IMR-90 (cell line): ENCODE data around the gene SF3B3. TPM values are rescaled to one million over a fixed set of nuclear protein-coding genes. Genes with fewer than 3 reads are reported as not detected.
"Not testable (repeated sequence)": the region's sequence is repeated elsewhere in the genome, so short reads cannot be mapped to it uniquely, and the experiment has no call there.

Source experiments
- ATAC-seq: fragments of 200-7000 bp; cut with Tn5 transposase; 2 replicates; pipeline ENCODE4 v1.9.1; 2020; ENCODE audit warnings: low read depth, mild to moderate bottlenecking, moderate library complexity
- BruUV-seq: library from RNA; stranded (reverse); fragments of 400-500 nt; replicated peaks from 2 replicates; lab custom pipeline; 2021; lab: Mats Ljungman, UMichigan
- CTCF ChIA-PET: fragments of 300-600 bp; formaldehyde crosslinking; extraction: SDS; loops from one replicate; lab custom pipeline; 2021; ENCODE audit warnings: antibody characterized with exemption; lab: Yijun Ruan, JAX
- POLR2A ChIA-PET: fragments of 300-600 bp; sonication (Branson Sonifier 250); formaldehyde crosslinking; loops from one replicate; lab custom pipeline; 2022; ENCODE audit warnings: antibody characterized with exemption; ENCODE audit not compliant: unreplicated experiment; lab: Charles Lee
- DNase-seq: peaks from one replicate; pipeline ENCODE4 v3.0.0; 2013
- H2AFZ ChIP-seq: replicated peaks from 2 replicates; pipeline ENCODE3; 2013; ENCODE audit warnings: low read length, mild to moderate bottlenecking; ENCODE audit not compliant: poor library complexity
- H2AK5ac ChIP-seq: 2 replicates; pipeline ENCODE4 v1.6.1; 2013; ENCODE audit warnings: low read depth, low read length, inconsistent platforms
- H2AK9ac ChIP-seq: replicated peaks from 2 replicates; pipeline ENCODE3; 2013; ENCODE audit warnings: mild to moderate bottlenecking, low read depth, low read length, moderate library complexity; ENCODE audit not compliant: poor library complexity
- H2BK120ac ChIP-seq: 2 replicates; pipeline ENCODE4 v1.6.1; 2013; ENCODE audit warnings: low read depth, low read length, inconsistent platforms
- H2BK15ac ChIP-seq: 3 replicates; pipeline ENCODE4 v1.6.1; 2013; ENCODE audit warnings: low read depth, low read length, inconsistent platforms
- H2BK20ac ChIP-seq: 2 replicates; pipeline ENCODE4 v1.6.1; 2013; ENCODE audit warnings: low read depth, mild to moderate bottlenecking, inconsistent platforms, low read length, moderate library complexity
- H2BK5ac ChIP-seq: 2 replicates; pipeline ENCODE4 v1.6.1; 2013; ENCODE audit warnings: mild to moderate bottlenecking, low read depth, low read length, inconsistent platforms; ENCODE audit not compliant: poor library complexity, severe bottlenecking
- H3K14ac ChIP-seq: replicated peaks from 2 replicates; pipeline ENCODE4 v1.6.1; 2013; ENCODE audit warnings: low read depth, low read length, inconsistent platforms
- H3K18ac ChIP-seq: 2 replicates; pipeline ENCODE4 v1.6.1; 2013; ENCODE audit warnings: low read depth, low read length, control low read depth
- H3K23ac ChIP-seq: 2 replicates; pipeline ENCODE4 v1.6.1; 2013; ENCODE audit warnings: low read depth, low read length, inconsistent platforms
- H3K27ac ChIP-seq: 2 replicates; pipeline ENCODE4 v1.5.1; 2013; ENCODE audit warnings: mild to moderate bottlenecking, control low read depth, low read length; ENCODE audit not compliant: insufficient read depth
- H3K27me3 ChIP-seq: 2 replicates; pipeline ENCODE4 v1.6.1; 2013; ENCODE audit warnings: low read length; ENCODE audit not compliant: control insufficient read depth, insufficient read depth
- H3K36me3 ChIP-seq: 2 replicates; pipeline ENCODE4 v1.6.1; 2013; ENCODE audit warnings: low read length, mixed read lengths; ENCODE audit not compliant: control insufficient read depth, insufficient read depth
- H3K4ac ChIP-seq: 2 replicates; pipeline ENCODE4 v1.6.1; 2013; ENCODE audit warnings: low read depth, low read length, inconsistent platforms
- H3K4me1 ChIP-seq: 2 replicates; pipeline ENCODE4 v1.6.1; 2013; ENCODE audit warnings: low read length, mixed read lengths; ENCODE audit not compliant: control insufficient read depth, insufficient read depth
- H3K4me2 ChIP-seq: 2 replicates; pipeline ENCODE4 v1.6.1; 2013; ENCODE audit warnings: low read depth, mild to moderate bottlenecking, control low read depth, low read length, moderate library complexity
- H3K4me3 ChIP-seq: 2 replicates; pipeline ENCODE4 v1.5.1; 2013; ENCODE audit warnings: low read depth, mild to moderate bottlenecking, control low read depth, low read length, moderate library complexity; ENCODE audit not compliant: insufficient read depth
- H3K56ac ChIP-seq: 2 replicates; pipeline ENCODE4 v1.6.1; 2013; ENCODE audit warnings: low read length, inconsistent platforms; ENCODE audit not compliant: insufficient read depth; ENCODE audit errors: extremely low read depth
- H3K79me1 ChIP-seq, 2 experiments: 2 replicates each; pipeline ENCODE4 v1.6.1; 2013; ENCODE audit warnings: low read length in 2 of 2, inconsistent platforms in 1 of 2, low read depth in 1 of 2
- H3K9ac ChIP-seq: 2 replicates; pipeline ENCODE4 v1.6.1; 2013; ENCODE audit warnings: low read depth, low read length, control low read depth
- H3K9me1 ChIP-seq: 2 replicates; pipeline ENCODE4 v1.6.1; 2013; ENCODE audit warnings: low read length, inconsistent platforms; ENCODE audit not compliant: insufficient read depth
- H3K9me3 ChIP-seq: 2 replicates; pipeline ENCODE4 v1.6.1; 2013; ENCODE audit warnings: low read length; ENCODE audit not compliant: control insufficient read depth, insufficient read depth
- H4K20me1 ChIP-seq: 2 replicates; pipeline ENCODE4 v1.6.1; 2013; ENCODE audit warnings: low read length, inconsistent platforms; ENCODE audit not compliant: insufficient read depth
- H4K5ac ChIP-seq: 2 replicates; pipeline ENCODE4 v1.6.1; 2013; ENCODE audit warnings: mild to moderate bottlenecking, low read depth, low read length, control low read depth
- H4K8ac ChIP-seq, 2 experiments: 2 replicates each; pipeline ENCODE4 v1.6.1; 2013; ENCODE audit warnings: low read depth in 2 of 2, low read length in 2 of 2, control low read depth in 1 of 2, inconsistent platforms in 1 of 2
- H4K91ac ChIP-seq: 2 replicates; pipeline ENCODE4 v1.6.1; 2013; ENCODE audit warnings: low read depth, low read length, inconsistent platforms; ENCODE audit not compliant: insufficient read depth
- BHLHE40 ChIP-seq: fragments of 150-350 bp; IDR thresholded peaks from 2 replicates; pipeline ENCODE4 v1.6.1; 2016; ENCODE audit warnings: mild to moderate bottlenecking, low read depth, low read length
- WGBS, 2 experiments: methylation state at CpG; one replicate each; pipeline versions ENCODE4 v1.1.5 to v1.1.7; 2013; ENCODE audit warnings: missing lambda C conversion rate in 2 of 2; ENCODE audit not compliant: insufficient read length in 1 of 2; ENCODE audit errors: extremely low coverage in 2 of 2; 5-methylcytosine and 5-hydroxymethylcytosine counted together
- dilution Hi-C: fragments of 300-500 bp; cut with HindIII; formaldehyde crosslinking; loops from one replicate; pipeline ENCODE4 v1.14.3; 2018; ENCODE audit warnings: low sequenced_read_pairs; ENCODE audit not compliant: unreplicated experiment
- in situ Hi-C: fragments of 300-500 bp; cut with MboI; formaldehyde crosslinking; loops from 3 replicates; pipeline ENCODE4 v1.14.3; 2019; ENCODE audit warnings: low sequenced_read_pairs, inconsistent platforms, mixed read lengths
- intact Hi-C: fragments of 100-400 bp; cut with micrococcal nuclease; formaldehyde crosslinking; loops from 2 replicates; pipeline ENCODE4 v1.10.0; 2022
- polyA plus RNA-seq, 3 experiments: library from polyadenylated mRNA; depleted of rRNA; stranded (reverse); fragments of >200 nt; gene quantifications; 2 replicates each; pipeline ENCODE4 v1.2.3, GENCODE V29; 2012; ENCODE audit warnings: low replicate concordance in 1 of 3
- total RNA-seq: library from RNA; depleted of rRNA; stranded (reverse); fragments of >200 nt; gene quantifications from 2 replicates; pipeline ENCODE4 v1.2.3, GENCODE V29; 2012

The SF3B3 gene
- total and polyA plus RNA-seq, 2 of the 4 experiments (the other 2 are of a cell fraction) = 97.9 to 134 TPM

- TF ChIP-seq BHLHE40 = no peak
Observed at GRCh38 chr16:70529051-70529777, 5.6 kb downstream of the SF3B3 start (continued).

DNA sequence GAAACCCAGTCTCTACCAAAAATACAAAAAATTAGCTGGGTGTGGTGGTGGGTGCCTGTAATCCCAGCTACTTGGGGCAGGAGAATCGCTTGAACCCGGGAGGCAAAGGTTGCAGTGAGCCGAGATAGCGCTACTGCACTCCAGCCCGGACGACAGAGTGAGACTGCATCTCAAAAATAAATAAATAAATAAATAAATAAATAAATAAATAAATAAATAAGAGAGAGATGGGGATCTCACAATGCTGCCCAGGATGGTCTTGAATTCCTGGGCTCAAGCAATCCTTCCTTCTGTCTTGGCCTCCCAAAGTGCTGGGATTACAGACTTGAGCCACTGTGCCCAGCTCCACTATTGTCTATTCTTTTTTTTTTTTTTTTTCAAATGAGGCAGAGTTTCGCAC is 6.3 kb downstream of the SF3B3 start:
- H3K9me1 ChIP-seq, H3K9ac ChIP-seq, H4K91ac ChIP-seq, H2BK15ac ChIP-seq, BruUV-seq, H3K4me1 ChIP-seq, H3K23ac ChIP-seq, H4K8ac ChIP-seq, H2BK5ac ChIP-seq, H3K4me3 ChIP-seq, H2AK9ac ChIP-seq, H3K4ac ChIP-seq, H2BK120ac ChIP-seq, H2AFZ ChIP-seq, dilution Hi-C loops, H3K4me2 ChIP-seq, H4K5ac ChIP-seq, ATAC-seq, H3K14ac ChIP-seq, H2AK5ac ChIP-seq, H3K56ac ChIP-seq, CTCF ChIA-PET, H3K27ac ChIP-seq, H3K18ac ChIP-seq, H3K9me3 ChIP-seq, H3K27me3 ChIP-seq, H2BK20ac ChIP-seq, DNase-seq: not testable (repeated sequence)
- intact Hi-C loops (loop anchor here (1.0 to 2.0 kb wide), 2 partner anchors 123 to 241 kb away; no protein-coding TSS in a partner anchor), in situ Hi-C loops (loop anchor here (5.0 to 10.0 kb wide), 2 partner anchors 122 to 245 kb away; no protein-coding TSS in a partner anchor)
- Histone ChIP-seq H3K36me3 (peaks cover 41% of the 10 kb centered on the region), H4K20me1 (peaks cover 61% of the 10 kb centered on the region), H3K79me1 (peaks cover 14 to 52% of the 10 kb centered on the region in 2 experiments)
- no CpG with 5 or more reads among the region's 7 CpGs for WGBS, 2 experiments
- POLR2A ChIA-PET = interaction anchor here (0.6 kb wide), 2 partner anchors 15 to 122 kb away, joined by 3 to 6 read pairs; no protein-coding TSS in a partner anchor
